ENCODE data around the gene TTLL10. TPM values are rescaled to one million over a fixed set of nuclear protein-coding genes. Genes with fewer than 3 reads are reported as not detected.

The TTLL10 gene
- polyA plus RNA-seq, 1 donor (not counting 4 experiments of a cell fraction or from before 2014, with no cell fraction given): not detected

DNA sequence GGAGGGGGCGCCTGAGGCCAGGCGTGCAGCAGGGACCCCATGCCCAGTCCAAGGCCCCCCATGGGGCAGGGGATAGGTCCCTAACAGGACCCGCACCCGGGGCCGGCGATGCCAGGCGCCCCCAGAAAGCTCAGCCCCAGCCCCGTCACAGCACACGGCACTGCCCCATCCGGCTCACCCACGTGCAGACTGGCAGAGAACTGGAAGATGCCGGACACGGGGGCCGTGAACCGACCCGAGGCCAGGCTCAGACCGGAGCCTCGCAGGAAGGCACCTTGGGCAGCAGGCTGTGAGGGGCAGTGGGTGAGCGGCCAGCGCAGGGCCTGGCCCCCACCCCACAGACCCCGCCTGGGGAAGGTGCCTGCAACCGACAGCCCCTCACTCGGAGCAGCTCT lies 69.6 kb downstream of the TTLL10 start:
- FAIRE-seq: no peak
- Histone ChIP-seq H3K27me3 (ENCODE audit: control insufficient read depth, extremely low read depth, insufficient read depth, low read length) (peaks cover 20% of the 10 kb centered on the region), H3K4me2 (ENCODE audit: control insufficient read depth, extremely low read depth, insufficient read depth, low read depth, low read length) (no peak overlapping the region)

DNA sequence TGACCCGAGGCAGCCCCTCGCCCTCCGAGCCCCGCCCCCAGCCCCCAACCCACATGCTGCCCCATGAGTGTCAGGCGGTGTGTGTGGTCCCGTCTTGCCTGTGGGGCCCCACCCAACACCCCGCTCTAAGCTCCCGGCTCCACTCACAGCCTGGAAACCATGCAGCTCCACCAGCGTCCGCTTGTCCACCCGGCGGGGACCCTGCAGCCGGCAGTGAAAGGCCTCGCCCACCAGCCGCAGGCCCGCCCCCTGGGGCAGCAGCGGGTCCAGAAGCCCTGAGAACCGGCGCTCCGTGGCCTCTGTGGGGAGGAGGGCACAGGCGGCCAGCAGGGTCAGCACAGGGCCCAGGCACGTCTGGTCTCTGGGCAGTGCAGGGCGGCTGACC lies 70.1 kb downstream of the TTLL10 start:
- FAIRE-seq (no peak), DNase-seq (ENCODE audit: low read depth, low spot score) (no peak)
- dilution Hi-C loops (cut with MboI; ENCODE audit: extremely low pct_ligation_motif_present, low sequenced_read_pairs): no loop called here
- no peak overlapping the region for H3K27ac ChIP-seq (ENCODE audit: control insufficient read depth, insufficient read depth, low read length)
- TF ChIP-seq EZH2 (IDR thresholded peaks at IDR 0.05; ENCODE audit: low read length): no peak
- no peak for TF ChIP-seq CTCF (optimal IDR thresholded peaks at IDR 0.05 in 1 of 3, IDR thresholded peaks at IDR 0.05 in 1 of 3, conservative IDR thresholded peaks at IDR 0.05 in 1 of 3; ENCODE audit: extremely low read depth in 1 of 3, insufficient read depth in 2 of 3, low read length in 3 of 3)
- H3K9ac ChIP-seq (ENCODE audit: control insufficient read depth, extremely low read depth, insufficient read depth, low read length): no peak overlapping the region
- no peaks in the 10 kb centered on the region for H3K79me2 ChIP-seq (ENCODE audit: control insufficient read depth, insufficient read depth, low read length)
- peaks cover 20% of the 10 kb centered on the region for H3K27me3 ChIP-seq (ENCODE audit: control insufficient read depth, extremely low read depth, insufficient read depth, low read length)
- no peak overlapping the region for H3K4me2 ChIP-seq (ENCODE audit: control insufficient read depth, extremely low read depth, insufficient read depth, low read depth, low read length)
- no peak overlapping the region for H3K4me3 ChIP-seq (ENCODE audit: control insufficient read depth in 2 of 3, extremely low read depth in 1 of 3, insufficient read depth in 2 of 3, low read depth in 1 of 3, low read length in 3 of 3)
- no peaks in the 10 kb centered on the region for H4K20me1 ChIP-seq (ENCODE audit: control insufficient read depth, extremely low read depth, insufficient read depth, low read length)
- no peaks in the 10 kb centered on the region for H3K9me1 ChIP-seq (ENCODE audit: control insufficient read depth, extremely low read depth, insufficient read depth, low read length)
- H3K4me1 ChIP-seq (ENCODE audit: control insufficient read depth, extremely low read depth, insufficient read depth, low read length): peaks cover 4% of the 10 kb centered on the region
- H3K9me3 ChIP-seq (ENCODE audit: control insufficient read depth, low read depth, low read length): no peaks in the 10 kb centered on the region
- no peak overlapping the region for H2AFZ ChIP-seq (ENCODE audit: control insufficient read depth, low read length)
- no peaks in the 10 kb centered on the region for H3K36me3 ChIP-seq (ENCODE audit: control insufficient read depth in 2 of 2, extremely low read depth in 1 of 2, insufficient read depth in 2 of 2, low read length in 2 of 2)

More for the DNA sequence above, 69.6 kb downstream of the TTLL10 start:
- DNase-seq (ENCODE audit: low read depth, low spot score): no peak
- TF ChIP-seq EZH2 (IDR thresholded peaks at IDR 0.05; ENCODE audit: low read length) (no peak), CTCF (optimal IDR thresholded peaks at IDR 0.05 in 1 of 3, IDR thresholded peaks at IDR 0.05 in 1 of 3, conservative IDR thresholded peaks at IDR 0.05 in 1 of 3; ENCODE audit: extremely low read depth in 1 of 3, insufficient read depth in 2 of 3, low read length in 3 of 3) (no peak)
- no peak overlapping the region for H2AFZ ChIP-seq (ENCODE audit: control insufficient read depth, low read length)
- no peak overlapping the region for H3K4me3 ChIP-seq (ENCODE audit: control insufficient read depth in 2 of 3, extremely low read depth in 1 of 3, insufficient read depth in 2 of 3, low read depth in 1 of 3, low read length in 3 of 3)
- no peaks in the 10 kb centered on the region for H4K20me1 ChIP-seq (ENCODE audit: control insufficient read depth, extremely low read depth, insufficient read depth, low read length)
- no peak overlapping the region for H3K27ac ChIP-seq (ENCODE audit: control insufficient read depth, insufficient read depth, low read length)
- dilution Hi-C loops (cut with MboI; ENCODE audit: extremely low pct_ligation_motif_present, low sequenced_read_pairs): no loop called here
- H3K9me1 ChIP-seq (ENCODE audit: control insufficient read depth, extremely low read depth, insufficient read depth, low read length): no peaks in the 10 kb centered on the region
- H3K79me2 ChIP-seq (ENCODE audit: control insufficient read depth, insufficient read depth, low read length): no peaks in the 10 kb centered on the region
- H3K36me3 ChIP-seq (ENCODE audit: control insufficient read depth in 2 of 2, extremely low read depth in 1 of 2, insufficient read depth in 2 of 2, low read length in 2 of 2): no peaks in the 10 kb centered on the region
- H3K9me3 ChIP-seq (ENCODE audit: control insufficient read depth, low read depth, low read length): no peaks in the 10 kb centered on the region
- H3K9ac ChIP-seq (ENCODE audit: control insufficient read depth, extremely low read depth, insufficient read depth, low read length): no peak overlapping the region
- peaks cover 10% of the 10 kb centered on the region for H3K4me1 ChIP-seq (ENCODE audit: control insufficient read depth, extremely low read depth, insufficient read depth, low read length)

All from keratinocyte (primary cell).